GM04503 (cell line): ENCODE data around the gene BACE2.

Source experiments
- DNase-seq: peaks from one replicate; pipeline ENCODE4 v3.0.0-alpha.2; 2012; ENCODE audit warnings: low read depth

Gene BACE2

GRCh38 chr21:41167348-41168342, at the start of gene BACE2:
TSS of gene BACE2 (plus strand) at chr21:41168160. CDS start at chr21:41168264, 104 bp downstream.
- DNase-seq = no peak

- no peak for DNase-seq
These were observed 48.1 kb upstream of the BACE2 start for GRCh38 chr21:41119901-41120300.

- DNase-seq = no peak
These were observed 47.0 kb upstream of the BACE2 start for GRCh38 chr21:41120997-41121396.

GRCh38 chr21:41121785-41122415, 46.1 kb upstream of the BACE2 start:
- no peak for DNase-seq

GRCh38 chr21:41124641-41125201, 43.2 kb upstream of the BACE2 start:
- no peak for DNase-seq

GRCh38 chr21:41128981-41129380, 39.0 kb upstream of the BACE2 start:
- DNase-seq = no peak

- DNase-seq = no peak
These were observed 37.1 kb upstream of the BACE2 start for GRCh38 chr21:41130883-41131282.

- no peak for DNase-seq
These were observed 34.0 kb upstream of the BACE2 start for GRCh38 chr21:41133874-41134522.

GRCh38 chr21:41135746-41136145, 32.2 kb upstream of the BACE2 start:
- DNase-seq = no peak

GRCh38 chr21:41136286-41136685, 31.7 kb upstream of the BACE2 start:
- DNase-seq = no peak

- no peak for DNase-seq
These were observed 30.6 kb upstream of the BACE2 start for GRCh38 chr21:41137401-41137800.

- DNase-seq = no peak
These were observed 30.1 kb upstream of the BACE2 start for GRCh38 chr21:41137889-41138288.

- no peak for DNase-seq
These were observed 29.2 kb upstream of the BACE2 start for GRCh38 chr21:41138711-41139110.

GRCh38 chr21:41139275-41139674, 28.7 kb upstream of the BACE2 start:
- DNase-seq = no peak

GRCh38 chr21:41139951-41140350, 28.0 kb upstream of the BACE2 start:
- DNase-seq = no peak

GRCh38 chr21:41141031-41141457, 26.9 kb upstream of the BACE2 start:
- DNase-seq = peak; percentile 32

GRCh38 chr21:41142051-41142795, 25.7 kb upstream of the BACE2 start:
- peak; percentile 65 for DNase-seq

GRCh38 chr21:41143596-41144325, 24.2 kb upstream of the BACE2 start:
- DNase-seq = no peak

- no peak for DNase-seq
These were observed 20.6 kb upstream of the BACE2 start for GRCh38 chr21:41147096-41147978.

GRCh38 chr21:41147979-41148355, 20.0 kb upstream of the BACE2 start:
- no peak for DNase-seq
